Hematopoietic multipotent progenitor cell treated with erythropoietin and hydrocortisone succinate and interleukin-3 and kit ligand, for 8 days (in vitro differentiated cells): ENCODE results near the gene GUCY2C.

ENCODE experiments used
- DNase-seq: peaks from one replicate; pipeline ENCODE4 v3.0.0-alpha.2; 2015

The GUCY2C gene

DNA sequence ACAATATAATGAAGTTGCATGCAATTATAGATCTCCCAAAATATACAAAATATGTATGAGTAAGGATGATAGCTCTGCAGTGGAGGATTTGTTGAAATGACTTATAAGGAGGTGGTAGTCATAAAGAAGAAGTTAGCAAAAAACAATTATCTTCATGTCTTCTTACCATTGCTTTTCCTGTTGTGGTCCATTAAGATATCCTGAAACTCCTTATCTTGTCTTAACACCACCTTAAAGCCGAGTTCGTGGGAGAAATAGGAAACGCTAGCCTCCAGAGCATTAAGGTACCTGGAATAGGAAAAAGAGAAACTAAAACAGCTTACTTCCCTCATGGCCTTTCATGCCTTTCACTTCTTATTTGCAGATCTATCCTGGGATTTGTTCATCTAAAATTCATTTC is 15.2 kb downstream of the GUCY2C start:
- DNase-seq, result no peak

DNA sequence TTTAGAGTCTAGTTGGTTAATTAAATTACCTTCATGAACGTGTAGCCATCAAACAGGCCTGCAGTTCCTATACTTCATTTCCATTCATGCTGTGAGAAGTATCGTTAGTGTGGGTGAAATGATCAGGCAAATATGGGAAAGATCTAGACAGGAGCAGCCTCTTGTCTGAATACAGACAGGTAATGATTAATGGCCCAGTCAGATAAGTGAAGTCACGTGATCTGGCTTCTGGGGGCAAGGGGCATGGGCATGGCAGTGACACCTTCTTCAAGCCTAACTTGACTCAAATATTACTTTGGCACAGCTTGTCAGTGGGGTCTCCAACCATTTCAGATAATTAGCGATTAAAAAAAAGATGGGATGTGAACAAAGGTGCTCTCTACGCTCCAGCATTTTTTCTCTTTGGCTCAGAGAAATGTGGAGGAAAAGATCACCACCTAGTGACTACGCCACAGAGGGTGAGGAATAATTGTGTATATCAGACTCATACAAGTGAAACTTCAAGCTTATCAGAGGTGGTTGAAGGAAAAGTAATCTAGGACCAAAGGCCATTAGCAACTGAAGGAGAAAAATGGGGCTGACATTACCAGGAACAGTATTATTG is 17.8 kb downstream of the GUCY2C start:
- DNase-seq, result no peak

DNA sequence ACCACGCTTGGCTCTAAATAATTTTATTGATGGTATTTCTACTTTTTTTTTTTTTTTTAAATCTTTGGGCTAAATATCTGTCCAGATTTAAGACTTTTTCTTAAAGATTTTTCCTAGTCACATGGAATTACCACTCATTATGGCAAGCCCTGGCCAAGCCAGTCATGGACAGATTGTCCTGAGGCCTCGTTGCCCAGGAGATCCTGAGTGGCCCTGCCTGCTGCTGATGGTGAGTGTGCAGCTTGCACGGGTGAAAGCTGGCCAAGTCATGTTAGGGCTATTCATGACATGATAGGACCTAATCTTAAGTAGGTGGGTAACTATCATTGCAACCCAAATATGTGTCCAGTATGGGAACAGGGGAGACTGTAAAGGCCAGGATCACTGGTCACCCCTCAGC is 27.8 kb downstream of the GUCY2C start:
- no peak for DNase-seq

DNA sequence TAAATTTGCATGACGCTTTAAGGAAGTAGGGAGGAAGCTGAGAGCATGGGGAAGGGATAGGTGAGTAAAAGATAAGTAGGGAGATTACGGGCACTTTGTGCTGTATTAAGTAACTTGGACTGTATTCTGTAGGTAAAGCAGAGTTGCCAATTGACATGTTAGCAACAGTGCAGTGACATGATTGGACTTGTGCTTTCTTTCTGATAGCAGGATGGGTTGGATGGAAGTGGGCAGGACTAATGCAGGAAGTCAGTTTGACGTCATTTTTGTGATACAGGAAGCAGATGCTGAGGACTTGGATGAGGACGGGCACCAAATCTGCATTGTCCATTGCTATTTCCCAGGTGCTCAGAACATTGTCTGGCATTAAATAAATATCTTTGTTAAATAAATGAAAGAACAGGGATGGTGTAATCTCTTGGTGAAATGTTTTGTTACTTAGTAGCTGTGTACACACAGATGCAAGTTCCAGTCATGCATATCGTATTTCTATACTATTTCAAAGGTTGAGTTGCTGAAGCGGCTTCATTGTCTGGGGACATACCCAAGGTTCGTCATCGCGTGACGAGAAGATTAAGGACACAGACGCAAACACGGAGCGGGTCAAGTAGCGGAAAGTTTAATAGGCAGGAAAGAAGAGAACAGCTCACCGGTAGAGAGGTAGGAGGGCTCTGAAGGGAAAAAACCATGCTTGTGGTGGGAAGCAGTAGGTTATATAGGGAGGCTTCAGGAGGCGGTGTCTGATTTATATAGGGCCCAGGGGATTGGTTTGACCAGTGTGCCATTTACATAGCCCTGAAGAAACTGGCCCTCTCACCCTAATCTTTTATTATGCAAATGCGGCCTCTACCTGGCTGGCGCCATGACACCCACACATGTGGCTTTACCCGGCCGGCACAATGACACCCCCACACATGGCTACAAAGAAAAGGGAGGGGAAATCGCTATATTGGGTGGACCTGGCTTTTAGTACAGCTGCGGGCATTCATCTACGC is 30.7 kb downstream of the GUCY2C start:
- DNase-seq, result peak; percentile 7

DNA sequence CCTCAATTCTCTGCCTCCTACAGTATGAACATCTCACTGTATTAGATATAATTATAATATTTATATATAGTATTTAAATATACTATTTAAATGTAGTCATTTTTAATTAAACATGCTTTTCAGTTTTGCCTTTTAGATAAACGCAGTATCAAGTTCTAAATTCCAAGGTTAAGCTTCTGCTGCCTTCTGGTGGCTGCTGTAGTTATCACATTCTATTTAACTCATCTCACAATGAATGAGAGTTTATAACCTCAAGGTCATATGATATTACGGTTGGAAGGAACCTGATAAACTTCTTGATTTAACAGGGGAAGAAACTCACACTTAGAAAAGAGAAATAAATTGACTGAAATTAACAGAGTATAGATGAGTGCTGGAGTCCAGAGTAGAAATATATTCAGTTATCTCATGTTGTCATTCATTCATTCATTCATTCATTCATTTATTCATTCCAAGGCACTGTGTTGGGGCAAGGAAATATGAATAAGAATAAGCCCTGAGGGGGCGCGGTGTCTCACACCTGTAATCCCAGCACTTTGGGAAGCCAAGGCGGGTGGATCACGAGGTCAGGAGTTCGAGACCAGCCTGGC is 31.9 kb downstream of the GUCY2C start:
- peak; percentile 67 for DNase-seq

DNA sequence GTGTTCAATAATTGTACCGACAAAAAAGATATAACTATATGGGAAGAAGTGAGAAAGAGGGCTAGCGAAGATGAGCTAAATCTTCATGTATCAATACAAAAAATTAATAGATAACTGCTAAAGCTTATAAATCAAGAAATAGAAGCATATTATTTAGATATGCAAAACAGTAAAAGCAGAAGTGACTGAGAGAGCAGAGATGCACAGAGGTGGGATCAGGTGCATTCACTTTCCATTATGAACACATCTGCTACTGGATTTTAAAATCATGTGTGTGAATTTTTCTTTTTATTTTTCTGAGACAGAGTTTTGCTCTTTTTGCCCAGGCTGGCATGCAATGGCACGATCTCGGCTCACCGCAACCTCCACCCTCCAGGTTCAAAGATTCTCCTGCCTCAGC is 33.4 kb downstream of the GUCY2C start:
- no peak for DNase-seq

DNA sequence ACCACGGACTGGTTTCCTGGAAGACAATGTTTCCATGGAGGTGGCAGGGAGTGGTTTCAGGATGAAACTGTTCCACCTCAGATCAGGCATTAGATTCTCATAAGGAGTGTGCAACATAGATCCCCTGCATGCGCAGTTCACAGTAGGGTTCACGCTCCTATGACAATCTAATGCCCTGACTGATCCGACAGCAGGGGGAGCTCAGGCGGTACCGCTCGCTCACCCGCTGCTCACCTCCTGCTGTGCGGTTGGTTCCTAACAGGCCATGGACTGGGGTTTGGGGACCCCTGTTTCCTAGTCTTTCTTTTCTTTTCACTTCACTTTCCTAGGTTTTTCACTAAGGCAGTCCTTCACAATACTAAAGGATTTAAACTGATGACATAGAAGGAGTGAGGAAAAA is 39.6 kb downstream of the GUCY2C start:
- DNase-seq, result no peak

DNA sequence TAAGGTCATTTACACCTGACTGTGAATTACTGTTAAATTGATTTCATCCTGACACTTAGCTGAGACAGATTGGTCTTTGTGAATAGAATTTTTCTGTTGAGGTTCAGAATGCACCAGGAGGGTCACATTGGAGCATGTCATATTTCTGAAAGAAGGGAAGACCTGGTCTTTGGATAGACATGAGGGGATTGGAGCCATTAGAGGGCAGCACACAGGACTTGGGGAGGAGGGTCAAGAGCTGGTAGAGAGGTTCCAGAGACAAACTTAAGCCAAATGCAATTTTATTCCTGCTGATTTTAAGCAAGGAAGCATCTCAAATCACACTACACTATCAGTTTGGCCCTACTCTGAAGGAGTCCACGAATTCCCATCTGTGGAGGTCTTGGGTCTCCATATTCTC is 41.1 kb downstream of the GUCY2C start:
- DNase-seq, result no peak

DNA sequence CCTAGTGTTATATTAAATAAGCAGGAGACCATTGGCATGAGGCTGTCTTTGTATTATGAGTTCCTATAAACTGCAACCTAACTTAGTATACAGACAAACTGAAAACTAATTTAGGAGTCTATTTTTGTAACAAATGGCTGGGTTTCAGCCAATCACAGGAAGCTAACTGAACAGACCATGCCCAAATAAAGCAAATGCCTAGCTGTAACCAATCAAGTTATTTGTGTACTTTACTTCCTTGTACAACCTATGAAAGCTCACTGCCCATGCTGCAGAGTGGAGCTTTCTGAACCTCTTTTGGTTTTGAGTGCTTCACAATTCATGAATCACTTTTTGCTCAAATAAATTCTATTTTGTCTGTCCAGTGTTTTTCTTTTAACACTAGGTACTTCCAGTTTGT is 41.6 kb downstream of the GUCY2C start:
- DNase-seq, result no peak

DNA sequence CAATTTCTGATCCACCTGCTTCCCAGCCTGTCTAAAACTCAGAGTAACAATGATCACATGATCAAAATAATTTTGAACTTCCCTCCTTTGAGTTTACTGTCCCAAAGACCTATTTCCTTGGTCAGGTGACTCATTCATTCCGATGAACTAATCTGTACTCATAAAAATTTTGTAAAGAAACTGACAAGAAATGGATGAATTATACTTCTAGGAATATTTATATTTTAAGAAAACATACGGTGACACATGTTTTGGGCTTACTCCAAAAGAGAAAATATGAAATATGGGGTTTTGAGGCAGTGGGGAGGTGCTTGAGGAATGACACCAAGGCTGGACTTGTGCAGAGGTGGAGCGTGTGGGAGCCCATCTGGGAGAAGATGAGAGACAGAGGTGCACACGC is 42.0 kb downstream of the GUCY2C start:
- DNase-seq, result no peak

DNA sequence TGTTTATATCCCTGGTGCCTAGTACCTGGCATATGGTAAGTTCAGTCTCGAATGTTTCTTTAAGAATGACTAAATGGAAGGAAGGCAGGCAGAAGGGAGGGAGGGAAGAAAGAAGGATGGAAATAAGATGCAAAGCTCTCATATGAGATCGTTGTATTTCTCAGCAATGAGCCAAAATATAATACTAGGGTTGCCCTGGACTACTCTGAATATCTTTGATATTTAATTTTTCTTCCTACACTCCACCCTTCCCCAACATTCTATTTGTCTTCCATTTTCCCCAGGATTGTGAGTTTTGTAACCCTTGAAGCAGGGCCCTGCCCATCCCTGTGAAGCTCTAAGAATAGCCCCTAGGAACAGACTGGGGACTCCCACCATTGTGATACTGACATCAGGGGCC is 43.9 kb downstream of the GUCY2C start:
- DNase-seq, result no peak

DNA sequence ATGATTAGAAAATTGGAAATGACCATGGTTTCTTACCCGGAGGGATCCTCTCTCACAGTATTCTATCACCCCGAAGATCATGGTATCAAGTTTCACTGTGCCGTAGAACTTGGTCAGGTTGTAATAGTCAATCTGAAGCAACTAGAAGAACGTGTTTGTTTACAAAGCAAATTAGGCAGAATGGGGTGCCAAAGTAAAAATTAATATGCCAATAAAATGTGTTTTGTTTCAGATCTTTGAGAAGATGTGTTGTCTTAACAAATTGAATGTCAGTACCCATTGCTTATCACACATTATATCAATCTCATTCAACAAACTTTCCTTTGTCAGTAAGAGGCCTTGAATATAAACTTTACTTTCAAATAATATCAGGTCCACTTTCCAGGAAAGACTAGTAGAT is 45.0 kb downstream of the GUCY2C start:
- no peak for DNase-seq

DNA sequence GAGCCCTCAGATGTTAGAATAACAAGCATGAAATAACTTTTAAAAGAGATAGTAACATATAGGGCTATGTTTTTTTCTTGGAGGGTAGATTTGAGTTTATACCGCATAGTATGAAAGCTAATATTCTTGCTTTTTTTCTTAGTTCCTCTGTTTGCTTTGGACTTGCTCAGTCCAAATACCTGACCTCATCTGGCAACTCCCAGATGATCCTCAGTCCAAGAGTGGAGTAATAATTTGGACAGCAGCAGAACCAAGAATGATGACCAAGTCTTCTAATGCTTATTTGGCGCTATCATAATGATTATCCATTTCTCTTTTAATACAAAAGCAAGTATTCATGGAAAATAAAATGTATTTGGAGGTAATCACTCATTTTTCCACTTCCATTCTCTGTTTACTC is 45.6 kb downstream of the GUCY2C start:
- DNase-seq, result no peak

DNA sequence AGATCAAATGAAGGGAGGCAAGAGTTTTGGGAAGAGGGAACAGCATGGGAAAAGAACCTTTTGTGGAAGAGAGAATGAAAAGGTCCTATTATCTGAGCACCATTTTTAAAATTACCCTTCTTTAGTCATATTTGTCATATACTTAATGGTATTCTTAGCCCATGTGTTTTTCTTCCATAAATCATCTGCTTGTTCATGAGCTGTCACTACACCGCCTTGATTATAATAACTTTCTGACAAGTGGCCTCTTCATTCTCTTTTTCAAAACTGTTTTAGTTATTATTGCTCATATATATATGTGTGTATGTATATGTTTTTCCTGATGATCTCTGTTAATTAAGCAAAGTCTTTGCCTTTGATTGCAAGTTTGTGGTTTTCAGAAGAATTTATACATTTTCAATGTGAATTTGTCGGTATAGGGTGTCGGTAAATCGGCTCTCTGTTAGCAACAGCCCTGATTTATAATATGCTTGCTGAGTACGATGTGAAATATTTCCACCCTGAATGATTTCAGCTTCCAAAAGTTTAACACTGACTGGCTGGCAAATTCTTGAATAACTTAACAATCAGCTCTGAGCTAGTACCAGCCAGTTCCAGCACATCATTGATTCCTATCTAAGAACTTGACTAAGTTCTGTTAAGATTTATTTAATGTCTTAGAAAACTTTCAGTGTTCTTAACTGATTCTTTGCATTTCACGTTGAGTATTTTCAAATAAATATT is 49.2 kb downstream of the GUCY2C start:
- DNase-seq, result no peak

DNA sequence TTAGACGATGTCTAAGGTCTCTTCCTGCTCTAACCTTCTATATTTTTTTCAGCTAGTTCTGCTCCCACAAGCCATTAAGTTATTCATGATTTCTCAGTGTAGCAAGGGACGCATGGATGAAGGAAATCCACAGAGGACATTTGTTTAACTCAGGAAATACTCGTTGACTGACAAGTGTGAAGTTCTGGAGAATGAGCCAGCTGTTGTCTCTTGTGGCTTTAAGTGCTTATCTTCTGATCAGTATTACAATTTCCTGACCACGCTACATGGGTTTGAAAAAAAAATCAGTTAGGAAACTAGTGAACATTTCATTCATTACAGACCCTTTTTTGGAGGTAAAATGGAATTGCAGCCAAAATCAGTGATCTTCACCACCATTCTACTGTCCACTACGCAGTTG is 53.1 kb downstream of the GUCY2C start:
- DNase-seq, result peak; percentile 15

DNA sequence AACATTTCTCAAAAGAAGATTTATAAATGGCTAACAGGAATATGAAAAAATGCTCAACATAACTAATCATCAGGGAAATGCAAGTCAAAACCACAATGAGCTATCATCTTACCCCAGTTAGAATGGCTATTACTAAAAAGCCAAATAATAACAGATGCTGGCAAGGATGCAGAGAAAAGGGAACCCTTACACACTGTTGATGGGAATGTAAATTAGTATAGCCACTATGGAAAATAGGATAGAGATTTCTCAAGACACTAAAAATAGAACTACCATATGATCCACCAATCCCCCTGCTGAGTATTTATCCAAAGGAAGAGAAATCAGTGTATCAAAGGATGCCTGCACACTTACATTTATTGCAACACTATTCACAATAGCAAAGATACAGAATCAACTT is 58.3 kb downstream of the GUCY2C start:
- no peak for DNase-seq

DNA sequence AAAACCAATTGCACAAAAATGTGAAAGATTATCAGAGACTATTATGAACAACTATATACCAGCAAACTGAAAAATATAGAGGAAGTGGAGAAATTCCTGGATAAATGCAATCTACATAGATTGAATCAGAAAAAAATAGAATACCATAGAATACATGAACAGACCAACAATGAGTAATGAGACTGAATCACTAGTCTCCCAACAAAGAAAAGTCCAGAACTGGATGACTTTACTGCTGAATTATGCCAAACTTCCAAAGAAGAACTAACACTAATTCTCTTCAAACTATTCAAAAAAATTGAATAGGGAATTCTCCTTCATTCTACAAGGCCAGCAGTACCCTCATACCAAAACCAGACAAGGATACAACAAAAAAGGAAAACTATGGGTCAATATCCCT is 60.6 kb downstream of the GUCY2C start:
- DNase-seq, result no peak

DNA sequence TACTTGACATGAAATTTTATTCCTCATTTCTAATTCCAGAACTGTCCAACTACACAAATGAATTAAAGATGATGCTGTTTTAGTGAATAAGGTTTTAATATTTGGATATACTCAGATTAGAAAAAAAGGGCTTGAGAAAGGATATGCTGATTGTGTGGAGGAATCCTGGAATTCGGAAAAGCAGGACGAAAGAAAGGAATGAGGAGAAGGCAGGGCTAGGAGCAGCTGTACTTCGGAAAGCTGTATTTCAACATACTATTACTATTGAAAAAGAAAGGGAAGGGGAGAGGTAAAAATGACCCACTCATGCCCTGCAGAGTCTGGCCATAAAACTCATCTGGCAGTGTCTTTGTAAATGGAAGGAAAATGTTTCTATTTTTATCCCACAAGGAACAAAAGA is 65.6 kb downstream of the GUCY2C start:
- no peak for DNase-seq

DNA sequence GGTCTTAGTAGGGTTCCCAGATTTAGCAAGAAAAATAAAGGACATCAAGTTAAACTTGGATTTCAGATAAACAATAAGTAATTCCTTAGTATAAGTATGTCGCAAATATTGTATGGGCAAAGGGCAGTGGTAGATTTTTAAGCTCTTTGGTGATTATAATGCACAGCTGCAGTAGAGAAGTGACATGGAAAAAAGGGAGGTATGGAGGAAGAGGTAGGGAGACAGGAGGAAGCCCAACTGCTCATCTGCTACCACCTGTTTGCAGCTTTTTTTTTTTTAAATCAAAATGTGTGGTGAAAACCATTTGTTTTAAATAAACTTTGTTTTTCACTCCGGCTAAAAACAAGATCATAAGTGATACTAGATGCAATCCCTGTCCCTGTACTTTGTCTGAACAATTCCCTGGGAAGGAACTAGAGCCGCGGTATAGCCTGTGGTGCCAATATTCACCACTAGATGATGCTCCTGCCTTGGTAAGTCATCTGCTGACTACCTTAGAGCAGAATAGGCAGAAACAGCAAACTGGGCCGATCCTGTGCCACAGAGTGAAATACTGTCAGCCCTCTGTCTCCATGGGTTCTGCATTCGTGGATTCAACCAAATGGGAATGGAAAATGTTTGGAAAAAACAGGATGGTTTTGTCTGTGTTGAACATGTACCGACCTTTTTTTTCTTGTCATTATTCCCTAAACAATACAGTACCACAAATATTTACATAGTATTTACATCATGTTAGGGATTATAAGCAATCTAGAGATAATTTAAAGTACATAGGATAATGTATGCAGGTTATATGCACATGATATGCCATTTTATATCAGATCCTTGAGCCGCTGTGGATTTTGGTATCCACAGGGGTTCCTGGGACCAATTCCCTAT is 66.3 kb downstream of the GUCY2C start:
- peak; percentile 69 for DNase-seq

DNA sequence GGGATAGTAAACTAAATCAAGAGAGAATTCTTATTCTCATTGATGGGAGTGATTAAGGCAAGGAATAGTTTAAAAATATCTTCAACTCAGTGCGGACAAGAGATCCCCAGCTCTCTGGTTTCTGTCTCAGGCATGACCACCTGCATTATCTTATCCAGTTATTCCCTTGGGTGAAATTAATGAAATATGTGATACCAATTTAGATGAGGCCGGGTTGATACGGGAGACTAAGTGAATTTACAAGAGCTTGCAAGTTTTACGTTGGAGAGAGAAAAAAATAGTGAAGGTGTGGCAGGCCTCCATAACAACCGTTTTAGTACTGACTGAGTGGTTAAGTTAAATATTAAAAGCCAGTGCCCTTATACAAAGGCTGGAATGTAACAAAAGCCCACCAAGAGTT is 67.6 kb downstream of the GUCY2C start:
- no peak for DNase-seq

DNA sequence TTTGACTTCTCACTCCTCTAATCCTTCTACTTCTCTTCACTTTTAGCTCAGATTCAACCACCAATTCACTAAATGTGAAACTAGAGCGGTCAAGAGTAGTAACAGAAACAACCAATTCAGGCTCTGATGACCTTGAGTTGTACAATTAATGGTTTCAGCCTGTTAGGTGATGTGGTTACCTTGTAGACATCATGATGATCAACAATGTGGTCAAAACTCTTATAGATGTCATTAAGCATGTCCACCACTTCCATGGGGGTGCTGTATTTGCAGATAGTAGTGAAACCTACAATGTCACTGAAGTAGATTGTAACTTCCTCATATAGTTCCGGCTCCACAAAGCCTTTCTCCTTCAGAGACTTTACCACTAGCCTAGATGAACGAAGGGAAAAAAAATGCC is 74.6 kb downstream of the GUCY2C start:
- no peak for DNase-seq

DNA sequence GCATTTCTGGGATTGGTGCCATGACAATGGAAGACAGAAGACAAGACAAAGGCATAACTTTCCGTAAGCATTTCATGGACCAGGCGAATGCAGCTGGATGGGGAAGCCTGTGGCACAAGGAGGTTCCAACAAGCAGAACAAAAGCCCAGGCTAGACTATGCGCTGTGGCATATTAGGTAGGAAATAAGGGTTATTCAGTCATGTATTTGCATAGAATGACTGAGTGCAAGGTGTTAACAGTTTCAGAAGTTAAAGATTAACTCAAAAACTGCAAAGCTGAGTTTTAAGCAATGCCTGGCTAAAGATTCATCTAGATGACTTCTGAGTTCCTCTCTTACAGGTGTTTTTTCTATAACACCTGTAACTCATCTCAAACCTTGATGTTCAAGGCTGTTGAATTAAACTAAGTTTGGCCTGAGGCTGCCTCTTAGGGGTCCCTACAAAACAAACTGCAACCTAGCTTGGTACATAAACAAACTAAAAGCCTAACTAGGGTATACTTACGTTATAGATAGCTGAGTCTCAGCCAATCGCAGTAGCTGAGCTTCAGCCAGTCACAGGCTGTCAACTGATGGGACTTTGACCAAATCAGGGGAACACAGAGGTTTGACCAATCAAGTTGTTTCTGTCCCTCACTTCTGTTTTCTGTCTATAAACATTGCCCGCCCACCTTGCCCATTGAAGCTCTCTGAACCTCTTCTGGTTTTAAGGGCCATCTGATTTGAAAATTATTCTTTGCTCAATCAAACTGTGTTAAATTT is 76.5 kb downstream of the GUCY2C start:
- no peak for DNase-seq
